Panc1 (cell line): ENCODE results near the gene ZNF507. TPM values are rescaled to one million over a fixed set of nuclear protein-coding genes. Genes with fewer than 3 reads are reported as not detected.
"Not testable (repeated sequence)": the region's sequence is repeated elsewhere in the genome, so short reads cannot be mapped to it uniquely, and the experiment has no call there.

ENCODE experiments used
- ATAC-seq: fragments of 200-7000 bp; cut with Tn5 transposase; 2 replicates; pipeline ENCODE4 v1.9.1; 2020; ENCODE audit warnings: mild to moderate bottlenecking, moderate library complexity
- BruUV-seq: library from RNA; stranded (reverse); fragments of 400-500 nt; replicated peaks from 2 replicates; lab custom pipeline; 2021; lab: Mats Ljungman, UMichigan
- CTCF ChIA-PET: fragments of 300-600 bp; sonication (Branson Sonifier 250); formaldehyde crosslinking; loops from one replicate; lab custom pipeline; 2022; ENCODE audit warnings: antibody characterized with exemption; lab: Charles Lee
- POLR2A ChIA-PET: fragments of 300-600 bp; sonication (Branson Sonifier 250); formaldehyde crosslinking; loops from one replicate; lab custom pipeline; 2022; ENCODE audit warnings: antibody characterized with exemption; lab: Charles Lee
- DNase-seq: peaks from one replicate; pipeline ENCODE4 v3.0.0-alpha.2; 2010; ENCODE audit warnings: low read depth, low spot score
- H3K27ac ChIP-seq: 2 replicates; pipeline ENCODE4 v1.5.1; 2011; ENCODE audit warnings: mild to moderate bottlenecking, low read length, inconsistent platforms
- H3K27me3 ChIP-seq: fragments of 200-500 bp; sonication (Bioruptor generic); 2 replicates; pipeline ENCODE4 v1.6.0; 2014; ENCODE audit warnings: low read length, inconsistent platforms; ENCODE audit not compliant: control insufficient read depth, insufficient read depth
- H3K36me3 ChIP-seq: fragments of 200-500 bp; sonication (Bioruptor generic); 2 replicates; pipeline ENCODE4 v1.5.1; 2014; ENCODE audit warnings: inconsistent platforms, mild to moderate bottlenecking, low read length, moderate library complexity; ENCODE audit not compliant: control insufficient read depth, insufficient read depth
- H3K4me1 ChIP-seq: 2 replicates; pipeline ENCODE4 v1.5.1; 2011; ENCODE audit warnings: inconsistent platforms, mild to moderate bottlenecking, low read length, moderate library complexity; ENCODE audit not compliant: control insufficient read depth, insufficient read depth
- H3K4me3 ChIP-seq, 2 experiments: 2 replicates each; pipeline ENCODE4 v1.5.1; 2011 to 2012; ENCODE audit warnings: low read depth in 2 of 2, low read length in 2 of 2, mild to moderate bottlenecking in 2 of 2, inconsistent platforms in 1 of 2, moderate library complexity in 1 of 2
- H3K9me3 ChIP-seq: fragments of 200-500 bp; sonication (Bioruptor generic); 2 replicates; pipeline ENCODE4 v1.5.1; 2014; ENCODE audit warnings: low read depth, mild to moderate bottlenecking, inconsistent platforms, low read length, moderate library complexity; ENCODE audit not compliant: control insufficient read depth, insufficient read depth
- POLR2AphosphoS5 ChIP-seq: IDR thresholded peaks from 2 replicates; pipeline ENCODE4 v1.6.1; 2012; ENCODE audit warnings: mild to moderate bottlenecking, low read depth, low read length, moderate library complexity
- SIN3A ChIP-seq: IDR thresholded peaks from 2 replicates; pipeline ENCODE4 v1.6.1; 2012; ENCODE audit warnings: low read depth, mild to moderate bottlenecking, low read length, moderate library complexity, borderline replicate concordance; ENCODE audit not compliant: insufficient read depth
- TCF7L2 ChIP-seq: IDR thresholded peaks from 2 replicates; pipeline ENCODE4 v1.6.1; 2011; ENCODE audit warnings: mild to moderate bottlenecking, low read depth, low read length, inconsistent platforms
- in situ Hi-C: cut with HindIII; loops from 2 replicates; pipeline ENCODE4 v1.10.0; 2016; ENCODE audit warnings: low sequenced_read_pairs, low pct_unique_long_range_greater_than_20kb
- intact Hi-C: fragments of 100-400 bp; cut with micrococcal nuclease; formaldehyde crosslinking; loops from one replicate; pipeline ENCODE4 v1.10.0; 2022; ENCODE audit not compliant: unreplicated experiment
- total RNA-seq: library from RNA; stranded (reverse); gene quantifications from one replicate; pipeline ENCODE4 v1.2.1, GENCODE V29; 2021; ENCODE audit not compliant: unreplicated experiment
- TF ChIP-seq, protein P1 (sequence below), 2 experiments: IDR thresholded peaks; 2 replicates each; pipeline ENCODE4 v1.6.1; 2011 to 2012; ENCODE audit warnings: low read depth in 2 of 2, control low read depth in 1 of 2, low read length in 1 of 2, mild to moderate bottlenecking in 1 of 2, moderate library complexity in 1 of 2; ENCODE audit not compliant: insufficient read depth in 1 of 2
- TF ChIP-seq, protein P2 (sequence below): fragments of 450-650 bp; IDR thresholded peaks from 2 replicates; pipeline ENCODE4 v1.5.1; 2017; ENCODE audit warnings: mild to moderate bottlenecking

The ZNF507 gene
- total RNA-seq, 1 experiment from 2014 or later, result 28.3 TPM

DNA sequence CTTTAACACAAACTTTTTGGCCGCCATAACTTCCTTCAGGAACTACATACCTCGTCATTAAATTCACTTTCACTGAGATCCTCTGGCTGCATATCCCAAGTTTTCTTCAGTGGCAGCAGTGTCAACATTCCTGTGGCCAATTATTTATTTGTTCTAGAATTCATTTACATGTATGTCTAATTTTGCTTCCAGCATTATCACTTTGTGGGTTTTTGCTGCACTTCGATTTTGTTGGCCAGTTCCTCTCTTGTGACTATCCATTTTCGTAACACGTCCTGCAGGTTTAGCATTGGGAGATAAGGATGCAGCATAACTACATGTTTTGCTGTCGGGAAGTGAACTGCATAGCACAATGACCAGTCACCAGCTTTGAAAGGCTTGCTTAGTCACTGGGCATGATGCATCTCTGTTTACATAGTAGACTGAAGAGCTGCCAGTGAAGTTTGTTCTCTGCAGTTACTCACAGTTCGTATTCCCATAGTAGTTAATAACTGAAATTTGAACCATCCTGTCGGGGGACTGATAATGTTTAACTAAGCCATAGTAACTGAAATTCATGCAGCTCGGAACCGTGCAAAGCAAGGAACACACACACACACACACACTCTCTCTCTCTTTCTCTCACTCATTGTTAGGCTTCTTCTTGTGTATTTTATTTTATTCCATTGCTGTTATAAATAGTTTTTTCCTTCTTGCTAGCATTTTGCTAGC is 28.3 kb downstream of the ZNF507 start:
- Histone ChIP-seq H3K27me3 (no peaks in the 10 kb centered on the region), H3K27ac (peak overlapping the region; percentile 95), H3K4me3 (peak overlapping the region; percentile 2 to 48; a peak in 3 of 4 replicates), H3K9me3 (peaks cover 5% of the 10 kb centered on the region; the same call in 1 of the 2 replicates), H3K36me3 (peaks cover 14% of the 10 kb centered on the region), H3K4me1 (peaks cover 35% of the 10 kb centered on the region)
- in situ Hi-C loops, result no loop called here
- ChIA-PET POLR2A (interaction anchor here (0.6 to 0.7 kb wide), 3 partner anchors 32 to 736 kb away, joined by 3 to 7 read pairs (median 4); partner anchors contain the start of gene DPY19L3), CTCF (interaction anchor here (0.7 kb wide), 1 partner anchor 51 kb away, joined by 5 read pairs; no protein-coding TSS in a partner anchor)
- BruUV-seq, result no TSS peak
- peak; percentile 96 for TF ChIP-seq TCF7L2
- TF ChIP-seq, protein P1, sequence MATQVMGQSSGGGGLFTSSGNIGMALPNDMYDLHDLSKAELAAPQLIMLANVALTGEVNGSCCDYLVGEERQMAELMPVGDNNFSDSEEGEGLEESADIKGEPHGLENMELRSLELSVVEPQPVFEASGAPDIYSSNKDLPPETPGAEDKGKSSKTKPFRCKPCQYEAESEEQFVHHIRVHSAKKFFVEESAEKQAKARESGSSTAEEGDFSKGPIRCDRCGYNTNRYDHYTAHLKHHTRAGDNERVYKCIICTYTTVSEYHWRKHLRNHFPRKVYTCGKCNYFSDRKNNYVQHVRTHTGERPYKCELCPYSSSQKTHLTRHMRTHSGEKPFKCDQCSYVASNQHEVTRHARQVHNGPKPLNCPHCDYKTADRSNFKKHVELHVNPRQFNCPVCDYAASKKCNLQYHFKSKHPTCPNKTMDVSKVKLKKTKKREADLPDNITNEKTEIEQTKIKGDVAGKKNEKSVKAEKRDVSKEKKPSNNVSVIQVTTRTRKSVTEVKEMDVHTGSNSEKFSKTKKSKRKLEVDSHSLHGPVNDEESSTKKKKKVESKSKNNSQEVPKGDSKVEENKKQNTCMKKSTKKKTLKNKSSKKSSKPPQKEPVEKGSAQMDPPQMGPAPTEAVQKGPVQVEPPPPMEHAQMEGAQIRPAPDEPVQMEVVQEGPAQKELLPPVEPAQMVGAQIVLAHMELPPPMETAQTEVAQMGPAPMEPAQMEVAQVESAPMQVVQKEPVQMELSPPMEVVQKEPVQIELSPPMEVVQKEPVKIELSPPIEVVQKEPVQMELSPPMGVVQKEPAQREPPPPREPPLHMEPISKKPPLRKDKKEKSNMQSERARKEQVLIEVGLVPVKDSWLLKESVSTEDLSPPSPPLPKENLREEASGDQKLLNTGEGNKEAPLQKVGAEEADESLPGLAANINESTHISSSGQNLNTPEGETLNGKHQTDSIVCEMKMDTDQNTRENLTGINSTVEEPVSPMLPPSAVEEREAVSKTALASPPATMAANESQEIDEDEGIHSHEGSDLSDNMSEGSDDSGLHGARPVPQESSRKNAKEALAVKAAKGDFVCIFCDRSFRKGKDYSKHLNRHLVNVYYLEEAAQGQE (IDR thresholded peaks at IDR 0.05; ENCODE audit: insufficient read depth in 1 of 2, low read depth in 2 of 2, low read length in 1 of 2), result peak in 1 of 2 experiments; percentile 8; a peak in 1 of 4 replicates
- peak; percentile 79 for TF ChIP-seq POLR2AphosphoS5
- TF ChIP-seq, protein P2, sequence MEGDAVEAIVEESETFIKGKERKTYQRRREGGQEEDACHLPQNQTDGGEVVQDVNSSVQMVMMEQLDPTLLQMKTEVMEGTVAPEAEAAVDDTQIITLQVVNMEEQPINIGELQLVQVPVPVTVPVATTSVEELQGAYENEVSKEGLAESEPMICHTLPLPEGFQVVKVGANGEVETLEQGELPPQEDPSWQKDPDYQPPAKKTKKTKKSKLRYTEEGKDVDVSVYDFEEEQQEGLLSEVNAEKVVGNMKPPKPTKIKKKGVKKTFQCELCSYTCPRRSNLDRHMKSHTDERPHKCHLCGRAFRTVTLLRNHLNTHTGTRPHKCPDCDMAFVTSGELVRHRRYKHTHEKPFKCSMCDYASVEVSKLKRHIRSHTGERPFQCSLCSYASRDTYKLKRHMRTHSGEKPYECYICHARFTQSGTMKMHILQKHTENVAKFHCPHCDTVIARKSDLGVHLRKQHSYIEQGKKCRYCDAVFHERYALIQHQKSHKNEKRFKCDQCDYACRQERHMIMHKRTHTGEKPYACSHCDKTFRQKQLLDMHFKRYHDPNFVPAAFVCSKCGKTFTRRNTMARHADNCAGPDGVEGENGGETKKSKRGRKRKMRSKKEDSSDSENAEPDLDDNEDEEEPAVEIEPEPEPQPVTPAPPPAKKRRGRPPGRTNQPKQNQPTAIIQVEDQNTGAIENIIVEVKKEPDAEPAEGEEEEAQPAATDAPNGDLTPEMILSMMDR, result no peak
- TF ChIP-seq SIN3A, result 0 out of 2 replicates have a peak, but pooled peaks have one; percentile 44
- intact Hi-C loops, result no loop called here
- peak; percentile 100 for DNase-seq
- ATAC-seq, result peak; percentile 98

DNA sequence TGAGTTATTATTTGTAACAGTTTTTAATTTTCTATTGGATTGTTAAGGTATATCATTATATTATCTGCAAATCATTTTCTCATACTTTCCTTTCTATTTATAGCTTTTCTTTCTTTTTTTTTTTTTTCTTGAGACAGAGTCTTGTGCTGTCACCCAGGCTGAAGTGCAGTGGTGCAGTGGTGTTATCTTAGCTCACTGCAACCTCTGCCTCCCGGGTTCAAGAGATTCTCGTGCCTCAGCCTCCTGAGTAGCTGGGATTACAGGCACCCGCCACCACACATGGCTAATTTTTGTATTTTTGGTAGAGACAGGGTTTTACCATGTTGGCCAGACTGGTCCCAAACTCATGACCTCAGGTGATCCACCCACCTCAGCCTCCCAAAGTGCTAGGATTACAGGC is 29.0 kb downstream of the ZNF507 start:
- H3K9me3 ChIP-seq, intact Hi-C loops, H3K27me3 ChIP-seq, in situ Hi-C loops, BruUV-seq, ATAC-seq, H3K4me3 ChIP-seq, DNase-seq: not testable (repeated sequence)
- Histone ChIP-seq H3K36me3 (peaks cover 15% of the 10 kb centered on the region), H3K4me1 (peaks cover 35% of the 10 kb centered on the region), H3K27ac (peak overlapping the region; percentile 95)
- ChIA-PET CTCF (interaction anchor here (0.6 to 0.7 kb wide), 2 partner anchors 51 to 1679 kb away, joined by 3 to 5 read pairs; no protein-coding TSS in a partner anchor), POLR2A (interaction anchor here (0.6 to 0.7 kb wide), 3 partner anchors 11 to 57 kb away, joined by 3 to 8 read pairs (median 7); partner anchors contain the start of gene DPY19L3)
